Spleen (tissue), 13 donors: Measurements from ENCODE around the gene KRT7. TPM values are rescaled to one million over a fixed set of nuclear protein-coding genes. Genes with fewer than 3 reads are reported as not detected.

Experiments used
- DNase-seq: peaks from one replicate; pipeline ENCODE4 v3.0.0-alpha.2; 2020
- H3K27ac ChIP-seq, 8 donors: fragments of 200-600 bp; sonication (generic) in 7 of 8; 1 replicate in 4 of 8; 2 replicates in 4 of 8; pipeline versions ENCODE4 v1.5.0 to v1.8.0; 2016 to 2021; ENCODE audit warnings: inconsistent platforms in 4 of 8, mild to moderate bottlenecking in 4 of 8, moderate library complexity in 1 of 8
- H3K27me3 ChIP-seq, 7 donors: fragments of 200-600 bp; sonication (generic) in 6 of 7; replicated peaks in 1 of 7; 1 replicate in 4 of 7; 2 replicates in 3 of 7; pipeline versions ENCODE4 v1.5.0 to v1.8.0; 2016 to 2021; ENCODE audit warnings: inconsistent platforms in 3 of 7, mild to moderate bottlenecking in 1 of 7
- H3K36me3 ChIP-seq, 6 donors: fragments of 200-600 bp; sonication (generic) in 5 of 6; 1 replicate in 4 of 6; 2 replicates in 2 of 6; pipeline versions ENCODE4 v1.5.0 to v1.8.0; 2016 to 2021; ENCODE audit warnings: inconsistent platforms in 2 of 6
- H3K4me1 ChIP-seq, 6 donors: fragments of 200-600 bp; sonication (generic) in 5 of 6; 1 replicate in 3 of 6; 2 replicates in 3 of 6; pipeline versions ENCODE4 v1.5.0 to v1.8.0; 2016 to 2021; ENCODE audit warnings: inconsistent platforms in 3 of 6
- H3K4me3 ChIP-seq, 8 donors: fragments of 200-600 bp; sonication (generic) in 7 of 8; 1 replicate in 4 of 8; 2 replicates in 4 of 8; pipeline versions ENCODE4 v1.5.0 to v1.8.0; 2016 to 2021; ENCODE audit warnings: inconsistent platforms in 4 of 8, mild to moderate bottlenecking in 4 of 8, moderate library complexity in 2 of 8
- H3K9me3 ChIP-seq, 8 donors: fragments of 200-600 bp; sonication (generic) in 7 of 8; 1 replicate in 4 of 8; 2 replicates in 4 of 8; pipeline versions ENCODE4 v1.5.0 to v1.8.0; 2016 to 2021; ENCODE audit warnings: inconsistent platforms in 4 of 8
- POLR2A ChIP-seq, 3 donors: fragments of 450-650 bp; IDR thresholded peaks; one replicate each; pipeline ENCODE4 v1.5.1; 2017; ENCODE audit warnings: antibody characterized with exemption in 3 of 3, mild to moderate bottlenecking in 1 of 3
- POLR2AphosphoS5 ChIP-seq, 3 donors: sonication (generic); formaldehyde crosslinking; IDR thresholded peaks; one replicate each; pipeline ENCODE4 v1.5.1; 2017; ENCODE audit warnings: antibody characterized with exemption in 3 of 3
- WGBS, 5 donors: extraction: QIAGEN DNeasy Blood & Tissue Kit in 3 of 5; methylation state at CpG; one replicate each; pipeline versions ENCODE4 v1.1.5 to v1.1.7; 2013 to 2018; 5-methylcytosine and 5-hydroxymethylcytosine counted together
- intact Hi-C: fragments of 100-400 bp; cut with DNase I; formaldehyde crosslinking; loops from one replicate; pipeline ENCODE4 v1.15.0; 2023; ENCODE audit warnings: low total_unique reads
- long read RNA-seq, 2 donors: transcript quantifications; one replicate each; lab custom pipeline, GENCODE V29; 2026
- polyA plus RNA-seq, 3 donors: library from polyadenylated mRNA; stranded (reverse); fragments of 200-250 nt; gene quantifications; one replicate each; pipeline ENCODE4 v1.2.1, GENCODE V29; 2013
- total RNA-seq, 7 donors: library from RNA; depleted of rRNA in 3 of 7; stranded (reverse); fragments of >200 nt in 3 of 7; fragmentation: NEBNext Ultra II Directional in 4 of 7; extraction: Animal tissue kit (Norgen Biotek cat#: 25700) in 4 of 7; gene quantifications; one replicate each; pipeline versions ENCODE4 v1.1.0 to v1.2.1, GENCODE V29; 2016 to 2021
- TF ChIP-seq, protein P1 (sequence below), 11 experiments: fragments of 200-600 bp in 7 of 11; fragments of 450-650 bp in 4 of 11; sonication (generic) in 4 of 11; IDR thresholded peaks in 8 of 11; conservative IDR thresholded peaks in 3 of 11; 1 replicate in 7 of 11; 2 replicates in 4 of 11; pipeline versions ENCODE4 v1.4.0 to v1.8.0; 2016 to 2021; ENCODE audit warnings: antibody characterized with exemption in 11 of 11, inconsistent platforms in 4 of 11, mild to moderate bottlenecking in 1 of 11
- donor health status: healthy with polysubstance abuse.
- donor health status: DM: no; HTN: no; CAD: no; lungs with moderate emphysema.
- donor health status: DM: no; HTN: no; CAD: no.
- donor health status: Bipolar disorder and iron deficiency.
- donor health status: healthy.
- donor health status: DM: no; HTN: no; CAD: no.
- donor health status: DM: yes; HTN: yes; CAD: no.

Gene KRT7
- total RNA-seq (1 to 10 TPM in 1 of 7 donors, under 1 TPM in 3, not detected in 3; 0.73 to 1.5 (median 0.83) TPM), polyA plus RNA-seq (1 to 10 TPM; 1.2 to 1.9 (median 1.6) TPM)
- long read RNA-seq, donor 1: 0 reads
- long read RNA-seq, donor 2, partial matches to known transcripts: 0 of 3 reads
- long read RNA-seq, donor 2, other reads (novel, unspliced or antisense): 0 of 3 reads

GRCh38 chr12:52232674-52233461 is at the start of gene KRT7:
KRT7 (plus strand) TSS chr12:52233243; CDS start chr12:52233297, 54 bp downstream.
- H3K36me3 ChIP-seq: no peaks in the 10 kb centered on the region
- WGBS, 5 donors: 9 to 28% (median 12%) methylated on average over 13 to 58 of the region's 58 CpGs
- TF ChIP-seq POLR2A (IDR thresholded peaks at IDR 0.05): no peak
- TF ChIP-seq, protein P1, sequence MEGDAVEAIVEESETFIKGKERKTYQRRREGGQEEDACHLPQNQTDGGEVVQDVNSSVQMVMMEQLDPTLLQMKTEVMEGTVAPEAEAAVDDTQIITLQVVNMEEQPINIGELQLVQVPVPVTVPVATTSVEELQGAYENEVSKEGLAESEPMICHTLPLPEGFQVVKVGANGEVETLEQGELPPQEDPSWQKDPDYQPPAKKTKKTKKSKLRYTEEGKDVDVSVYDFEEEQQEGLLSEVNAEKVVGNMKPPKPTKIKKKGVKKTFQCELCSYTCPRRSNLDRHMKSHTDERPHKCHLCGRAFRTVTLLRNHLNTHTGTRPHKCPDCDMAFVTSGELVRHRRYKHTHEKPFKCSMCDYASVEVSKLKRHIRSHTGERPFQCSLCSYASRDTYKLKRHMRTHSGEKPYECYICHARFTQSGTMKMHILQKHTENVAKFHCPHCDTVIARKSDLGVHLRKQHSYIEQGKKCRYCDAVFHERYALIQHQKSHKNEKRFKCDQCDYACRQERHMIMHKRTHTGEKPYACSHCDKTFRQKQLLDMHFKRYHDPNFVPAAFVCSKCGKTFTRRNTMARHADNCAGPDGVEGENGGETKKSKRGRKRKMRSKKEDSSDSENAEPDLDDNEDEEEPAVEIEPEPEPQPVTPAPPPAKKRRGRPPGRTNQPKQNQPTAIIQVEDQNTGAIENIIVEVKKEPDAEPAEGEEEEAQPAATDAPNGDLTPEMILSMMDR (IDR thresholded peaks at IDR 0.05 in 8 of 11, conservative IDR thresholded peaks at IDR 0.05 in 3 of 11): no peak
- TF ChIP-seq POLR2AphosphoS5 (IDR thresholded peaks at IDR 0.05): no peak
- H3K27me3 ChIP-seq: peaks cover 5 to 71% (median 28%) of the 10 kb centered on the region in 7 donors
- no peak within 1 kb of the TSS for H3K27ac ChIP-seq
- H3K4me3 ChIP-seq: no peak within 1 kb of the TSS
- no peaks in the 10 kb centered on the region for H3K9me3 ChIP-seq
- H3K4me1 ChIP-seq: peaks cover 0 to 24% (median 15%) of the 10 kb centered on the region in 6 donors
- peak; percentile 42 for DNase-seq
- intact Hi-C loops: no loop called here

GRCh38 chr12:52183544-52183910 is 49.5 kb upstream of the KRT7 start:
- H3K4me3 ChIP-seq: no peak overlapping the region

DNA sequence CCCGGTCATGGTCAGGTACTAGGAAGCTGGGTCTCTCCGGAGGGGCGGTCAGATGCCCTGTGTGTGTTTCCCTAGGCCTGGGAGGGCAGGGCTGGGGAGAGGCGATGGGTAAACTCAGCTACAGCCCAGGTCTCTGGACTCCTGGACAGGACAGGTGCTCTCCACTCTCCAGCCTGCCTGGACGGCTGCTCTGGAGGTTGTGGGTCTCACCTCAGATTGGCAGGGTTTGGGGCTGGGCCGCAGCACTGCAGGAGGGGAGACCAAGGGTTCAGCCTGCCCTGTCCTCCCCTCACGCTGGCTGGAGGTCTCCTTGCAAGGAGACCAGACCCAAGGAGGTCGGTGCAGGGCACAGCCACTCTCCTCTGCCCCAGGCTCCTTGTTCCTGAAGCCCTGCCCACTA is 49.1 kb upstream of the KRT7 start:
- 75 to 84% (median 80%) methylated on average over 2 to 8 of the region's 8 CpGs for WGBS, 5 donors
- Histone ChIP-seq H3K4me3 (no peak overlapping the region), H3K9me3 (no peaks in the 10 kb centered on the region), H3K36me3 (no peaks in the 10 kb centered on the region), H3K4me1 (peaks cover 0 to 72% (median 12%) of the 10 kb centered on the region in 6 donors), H3K27me3 (no peaks in the 10 kb centered on the region), H3K27ac (no peak overlapping the region)
- DNase-seq: no peak
- TF ChIP-seq POLR2AphosphoS5 (IDR thresholded peaks at IDR 0.05) (no peak), POLR2A (IDR thresholded peaks at IDR 0.05) (no peak)
- TF ChIP-seq, protein P1 (IDR thresholded peaks at IDR 0.05 in 8 of 11, conservative IDR thresholded peaks at IDR 0.05 in 3 of 11): no peak
- intact Hi-C loops: no loop called here

More at GRCh38 chr12:52183544-52183910, 49.5 kb upstream of the KRT7 start:
- 69 to 89% (median 81%) methylated on average over 6 of the region's 6 CpGs for WGBS, 5 donors
- intact Hi-C loops: no loop called here
- Histone ChIP-seq H3K9me3 (no peaks in the 10 kb centered on the region), H3K27ac (no peak overlapping the region), H3K36me3 (no peaks in the 10 kb centered on the region), H3K4me1 (peaks cover 0 to 72% (median 14%) of the 10 kb centered on the region in 6 donors), H3K27me3 (no peaks in the 10 kb centered on the region)
- TF ChIP-seq POLR2A (IDR thresholded peaks at IDR 0.05): no peak
- no peak for TF ChIP-seq POLR2AphosphoS5 (IDR thresholded peaks at IDR 0.05)
- TF ChIP-seq, protein P1 (IDR thresholded peaks at IDR 0.05 in 8 of 11, conservative IDR thresholded peaks at IDR 0.05 in 3 of 11): no peak
- no peak for DNase-seq

DNA sequence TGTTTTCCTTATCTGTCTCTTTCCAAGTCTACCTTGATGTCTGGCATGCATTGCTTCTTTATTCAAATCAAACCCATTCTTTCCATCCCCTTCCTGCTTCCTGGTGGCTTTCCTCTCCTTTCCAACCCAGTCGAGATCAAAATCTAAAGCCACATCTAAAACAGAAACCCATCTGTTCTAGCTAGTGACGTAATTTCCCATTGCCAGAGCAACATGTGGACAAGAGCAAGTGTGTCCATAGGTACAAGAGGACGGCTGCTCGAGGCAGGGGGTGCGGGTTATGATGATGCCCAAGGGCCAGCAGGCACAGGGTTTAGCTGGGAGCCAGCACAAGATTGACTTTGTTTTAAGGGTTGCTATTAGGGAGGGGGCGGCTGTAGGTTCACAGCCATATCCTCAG is 48.2 kb upstream of the KRT7 start:
- Histone ChIP-seq H3K9me3 (no peaks in the 10 kb centered on the region), H3K36me3 (no peaks in the 10 kb centered on the region), H3K27ac (no peak overlapping the region), H3K4me3 (no peak overlapping the region), H3K4me1 (peaks cover 2 to 72% (median 13%) of the 10 kb centered on the region in 6 donors), H3K27me3 (no peaks in the 10 kb centered on the region)
- TF ChIP-seq, protein P1 (IDR thresholded peaks at IDR 0.05 in 8 of 11, conservative IDR thresholded peaks at IDR 0.05 in 3 of 11): no peak
- TF ChIP-seq POLR2AphosphoS5 (IDR thresholded peaks at IDR 0.05) (no peak), POLR2A (IDR thresholded peaks at IDR 0.05) (no peak)
- WGBS, 5 donors: 57 to 69% (median 64%) methylated on average over 6 of the region's 6 CpGs
- intact Hi-C loops: no loop called here
- DNase-seq: no peak
